Neural progenitor cell (in vitro differentiated cells): Measurements from ENCODE around the gene TP73.

Experiments
- EZH2 ChIP-seq: fragments of 200-600 bp; sonication (generic); IDR thresholded peaks from 2 replicates; pipeline ENCODE4 v1.6.1; 2017; ENCODE audit warnings: antibody characterized with exemption, mild to moderate bottlenecking, moderate library complexity
- TF ChIP-seq, protein P1 (sequence below): fragments of 200-600 bp; sonication (generic); IDR thresholded peaks from 2 replicates; pipeline ENCODE4 v1.5.1; 2017; ENCODE audit warnings: antibody characterized with exemption, mild to moderate bottlenecking

DNA sequence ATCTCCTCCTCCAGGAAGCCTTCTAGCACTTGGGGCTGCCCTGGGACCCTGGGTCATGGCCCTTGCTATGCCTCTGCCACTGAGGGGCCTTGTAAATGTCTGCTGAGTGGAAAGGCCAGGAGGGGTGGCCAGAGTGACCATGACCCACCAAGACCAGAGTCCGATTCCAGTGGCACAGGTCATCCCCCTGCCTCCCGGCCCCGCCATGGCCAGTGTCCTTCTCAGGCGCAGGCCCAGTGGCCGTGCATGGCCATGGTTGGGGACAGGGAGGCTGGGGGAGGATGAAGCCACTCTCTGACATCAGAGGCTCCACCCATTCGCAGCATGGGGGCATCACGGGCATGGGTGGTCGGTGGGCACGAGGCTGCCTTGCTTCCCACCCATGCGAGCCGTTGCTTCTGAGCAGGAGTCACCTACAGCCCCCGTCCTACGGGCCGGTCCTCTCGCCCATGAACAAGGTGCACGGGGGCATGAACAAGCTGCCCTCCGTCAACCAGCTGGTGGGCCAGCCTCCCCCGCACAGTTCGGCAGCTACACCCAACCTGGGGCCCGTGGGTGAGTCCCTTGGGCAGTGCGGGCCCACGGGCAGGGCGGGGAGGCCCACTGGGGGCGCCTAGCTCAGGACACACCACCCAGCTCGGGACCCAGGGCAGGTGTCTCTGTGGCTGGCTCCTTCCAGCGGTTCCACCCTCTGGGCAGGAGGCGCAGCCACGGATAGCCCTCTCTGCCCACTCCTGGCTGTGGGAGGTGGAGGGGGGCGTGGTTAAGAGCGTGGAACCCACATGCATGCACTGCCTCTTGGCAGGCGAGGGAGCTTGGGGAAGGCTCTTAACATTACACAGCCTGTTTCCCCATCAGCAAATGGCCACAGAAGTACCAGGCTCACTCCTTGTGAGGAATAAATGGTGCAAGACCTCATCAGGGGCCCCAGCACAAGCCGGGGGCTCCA lies 77.6 kb downstream of the TP73 start:
- TF ChIP-seq, protein P1, sequence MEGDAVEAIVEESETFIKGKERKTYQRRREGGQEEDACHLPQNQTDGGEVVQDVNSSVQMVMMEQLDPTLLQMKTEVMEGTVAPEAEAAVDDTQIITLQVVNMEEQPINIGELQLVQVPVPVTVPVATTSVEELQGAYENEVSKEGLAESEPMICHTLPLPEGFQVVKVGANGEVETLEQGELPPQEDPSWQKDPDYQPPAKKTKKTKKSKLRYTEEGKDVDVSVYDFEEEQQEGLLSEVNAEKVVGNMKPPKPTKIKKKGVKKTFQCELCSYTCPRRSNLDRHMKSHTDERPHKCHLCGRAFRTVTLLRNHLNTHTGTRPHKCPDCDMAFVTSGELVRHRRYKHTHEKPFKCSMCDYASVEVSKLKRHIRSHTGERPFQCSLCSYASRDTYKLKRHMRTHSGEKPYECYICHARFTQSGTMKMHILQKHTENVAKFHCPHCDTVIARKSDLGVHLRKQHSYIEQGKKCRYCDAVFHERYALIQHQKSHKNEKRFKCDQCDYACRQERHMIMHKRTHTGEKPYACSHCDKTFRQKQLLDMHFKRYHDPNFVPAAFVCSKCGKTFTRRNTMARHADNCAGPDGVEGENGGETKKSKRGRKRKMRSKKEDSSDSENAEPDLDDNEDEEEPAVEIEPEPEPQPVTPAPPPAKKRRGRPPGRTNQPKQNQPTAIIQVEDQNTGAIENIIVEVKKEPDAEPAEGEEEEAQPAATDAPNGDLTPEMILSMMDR, result no peak
- TF ChIP-seq EZH2, result no peak
